GM18867 (cell line): ENCODE results near the gene KAZN.

ENCODE experiments used
- ATAC-seq: cut with Tn5 transposase; IDR thresholded peaks from one replicate; pipeline ENCODE4 v1.9.1; 2021; ENCODE audit warnings: mild to moderate bottlenecking, moderate library complexity; ENCODE audit not compliant: unreplicated experiment

The KAZN gene

GRCh38 chr1:14585728-14586127 lies 12.8 kb upstream of the KAZN start:
- no peak for ATAC-seq

- ATAC-seq = no peak
These were observed 7.9 kb upstream of the KAZN start for GRCh38 chr1:14590411-14591180.

DNA sequence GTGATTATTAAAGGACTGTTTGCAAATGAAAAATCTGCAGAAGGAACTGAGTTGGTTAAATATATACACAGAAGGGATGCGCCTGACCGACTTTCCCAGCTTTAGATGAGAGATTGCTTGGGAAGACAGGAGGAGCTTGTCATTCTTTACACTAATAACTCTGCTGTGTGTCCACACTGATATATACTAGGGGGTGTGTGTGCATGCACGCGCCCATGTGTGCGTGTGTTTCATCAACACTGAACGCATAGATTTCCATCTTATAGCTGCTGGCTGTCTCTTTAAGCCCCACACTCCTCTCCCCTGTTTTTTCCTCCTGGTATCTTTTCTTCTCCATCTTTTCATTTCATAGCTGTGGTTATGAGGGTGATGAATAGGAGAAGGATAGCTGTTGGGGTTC lies 6.9 kb upstream of the KAZN start:
- ATAC-seq = no peak

- ATAC-seq = no peak
These were observed 6.4 kb upstream of the KAZN start for GRCh38 chr1:14592004-14592631.

- no peak for ATAC-seq
These were observed 5.2 kb upstream of the KAZN start for GRCh38 chr1:14593302-14593701.

DNA sequence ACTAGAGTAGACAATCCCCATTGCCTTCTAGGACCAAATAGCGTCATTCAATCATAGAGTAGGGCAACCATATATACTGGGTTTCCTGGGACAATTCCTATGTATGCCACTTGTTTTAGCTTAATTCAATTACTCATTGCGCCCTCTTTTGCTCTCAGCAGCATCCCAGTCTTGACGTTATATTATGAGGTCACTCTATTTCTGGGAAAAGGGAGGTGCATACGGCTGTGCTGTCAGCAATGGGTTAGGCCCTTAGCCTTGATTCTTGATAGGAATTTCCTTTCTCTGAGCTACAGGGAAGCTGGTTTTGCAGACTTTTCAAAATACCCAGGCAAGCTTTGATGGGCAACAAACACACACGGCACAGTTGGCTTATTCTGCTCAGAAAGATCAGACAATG lies 4.4 kb upstream of the KAZN start:
- no peak for ATAC-seq

- no peak for ATAC-seq
These were observed 1.9 kb upstream of the KAZN start for GRCh38 chr1:14596591-14596990.

GRCh38 chr1:14597343-14598006 lies 1.0 kb upstream of the KAZN start:
- ATAC-seq = no peak

DNA sequence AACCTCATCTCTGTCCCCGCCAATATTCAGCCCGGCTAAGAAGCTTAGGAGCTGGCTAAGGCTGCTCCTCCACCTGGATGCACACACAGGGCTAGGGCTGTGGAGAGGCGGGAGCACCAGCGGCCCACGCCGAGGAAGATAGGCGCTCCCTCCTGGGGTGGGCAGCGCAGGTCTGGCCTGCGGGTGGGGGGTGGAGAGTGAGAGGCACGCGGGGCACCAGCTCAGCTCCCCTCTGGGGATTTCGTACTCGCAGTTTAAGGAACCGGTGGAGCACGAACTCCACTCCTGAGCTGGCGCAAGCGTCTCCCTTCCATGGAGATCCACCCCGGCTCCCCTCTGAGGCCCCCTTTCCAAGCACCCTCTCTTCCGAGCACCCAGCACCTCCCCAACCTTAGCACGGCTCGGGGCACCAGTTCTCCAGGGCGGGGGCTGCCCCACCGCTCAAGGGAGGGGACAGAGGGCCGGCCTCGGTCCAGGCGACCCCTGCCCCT lies 433 bp upstream of the KAZN start:
- ATAC-seq = no peak

- no peak for ATAC-seq
These were observed 802 bp downstream of the KAZN start for GRCh38 chr1:14599183-14599791.

DNA sequence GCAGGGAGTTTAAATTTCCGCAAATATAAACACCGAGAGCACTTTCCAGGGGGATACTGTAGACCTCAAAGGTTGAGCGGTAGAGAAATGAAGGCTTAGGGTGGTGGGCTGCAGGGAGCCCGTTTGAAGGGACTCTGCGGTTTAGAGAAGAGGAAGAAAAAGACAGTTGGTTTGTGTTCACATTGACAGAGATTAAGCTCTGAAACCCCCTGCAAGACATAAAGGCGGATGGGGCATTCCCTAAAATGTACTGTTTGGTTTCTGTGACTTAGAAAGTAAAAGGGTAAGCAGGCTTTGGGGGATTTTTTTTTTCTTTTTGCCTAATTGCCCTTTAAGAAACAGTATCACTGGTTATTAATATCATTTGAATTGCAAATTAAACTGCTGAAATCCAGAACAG lies 1.3 kb downstream of the KAZN start:
- ATAC-seq = no peak

GRCh38 chr1:14600405-14601112 lies 2.1 kb downstream of the KAZN start:
- ATAC-seq = no peak

DNA sequence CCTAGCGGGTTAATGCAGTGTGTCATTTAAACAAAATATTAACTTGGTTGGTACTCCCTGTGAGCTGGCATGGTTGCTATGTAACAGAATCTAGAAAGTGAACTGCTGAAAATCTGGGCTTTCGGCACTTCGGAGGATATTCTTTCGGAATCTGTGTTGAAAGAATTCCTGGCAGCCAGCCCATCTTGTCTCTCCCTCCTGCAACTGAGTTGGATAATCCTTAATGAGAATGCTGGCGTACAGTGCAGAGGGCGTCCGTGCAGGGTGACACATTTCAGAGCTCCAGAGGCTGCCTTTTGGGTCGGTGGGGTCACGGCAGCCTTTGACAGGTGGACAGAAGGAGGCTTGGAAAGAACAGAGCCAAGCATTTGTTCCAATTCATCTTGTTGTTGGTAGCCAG lies 3.7 kb downstream of the KAZN start:
- ATAC-seq = no peak

- no peak for ATAC-seq
These were observed 5.2 kb downstream of the KAZN start for GRCh38 chr1:14603645-14604044.

DNA sequence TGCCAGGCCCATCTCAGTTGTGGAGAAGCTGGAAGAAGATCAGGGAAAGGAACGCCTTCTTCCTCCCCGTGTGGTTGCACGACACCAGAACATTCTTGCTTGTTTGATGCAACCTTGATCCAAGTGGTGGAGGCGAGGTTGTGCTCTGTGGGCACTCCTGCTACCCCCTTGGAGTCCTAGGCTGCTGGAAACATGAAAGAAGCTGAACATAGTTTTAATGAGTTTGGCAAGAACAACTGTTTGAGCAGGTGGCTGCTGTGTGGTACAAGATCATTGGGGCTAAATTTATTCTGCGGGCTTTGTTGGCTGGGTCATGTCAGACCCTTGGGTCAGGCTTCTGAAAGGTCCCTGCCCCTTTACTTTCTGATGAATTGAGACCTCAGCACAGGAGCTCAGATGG lies 5.9 kb downstream of the KAZN start:
- ATAC-seq = no peak

- ATAC-seq = no peak
These were observed 7.5 kb downstream of the KAZN start for GRCh38 chr1:14605945-14606344.

DNA sequence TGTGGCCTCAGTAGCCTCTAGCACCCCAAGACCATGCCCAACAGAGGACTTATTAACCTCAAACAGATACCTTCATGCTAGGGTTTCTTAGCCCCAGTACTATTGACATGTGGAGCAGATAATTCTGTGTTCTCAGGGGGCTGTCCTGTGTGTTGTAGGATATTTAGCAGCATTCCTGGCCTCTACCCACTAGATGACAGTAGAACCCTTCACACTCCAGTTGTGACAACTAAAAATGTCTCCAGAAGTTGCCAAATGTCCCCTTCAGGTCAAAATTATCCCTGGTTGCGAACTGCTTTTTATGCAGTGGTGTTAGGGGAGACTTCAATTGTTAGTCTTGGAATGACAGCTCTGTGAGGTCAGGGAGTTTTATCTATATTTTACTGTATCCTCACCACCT lies 8.1 kb downstream of the KAZN start:
- ATAC-seq = no peak

GRCh38 chr1:14607295-14607694 lies 8.8 kb downstream of the KAZN start:
- ATAC-seq = no peak

- no peak for ATAC-seq
These were observed 9.8 kb downstream of the KAZN start for GRCh38 chr1:14608308-14608707.

- ATAC-seq = no peak
These were observed 12.3 kb downstream of the KAZN start for GRCh38 chr1:14610761-14611160.

DNA sequence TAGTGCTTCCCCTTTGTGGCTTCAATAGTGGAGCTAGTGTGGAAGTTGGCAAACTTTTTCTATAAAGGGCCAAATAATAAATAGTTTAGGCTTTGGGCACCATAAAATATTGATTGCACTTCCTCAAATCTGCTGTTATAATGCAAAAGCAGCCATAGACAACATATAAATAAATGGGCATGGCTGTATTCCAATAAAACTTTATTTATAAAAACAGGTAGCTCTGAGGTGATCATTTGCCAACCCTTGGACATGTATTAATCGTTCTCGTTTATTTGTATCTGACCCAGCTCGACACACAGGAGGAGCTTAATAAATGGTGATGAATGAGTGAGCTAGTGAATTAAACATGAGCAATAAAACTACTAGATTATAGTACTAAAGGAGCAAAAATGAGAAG lies 13.3 kb downstream of the KAZN start:
- no peak for ATAC-seq
